Measurements from ENCODE around the gene NTM. TPM values are rescaled to one million over a fixed set of nuclear protein-coding genes. Genes with fewer than 3 reads are reported as not detected.

NTM gene
- total and polyA plus RNA-seq, 2 of the 8 experiments (the other 6 are each of a cell fraction or from before 2014, with no cell fraction given), result 13.4 to 20.0 TPM

- H3K9ac ChIP-seq (replicated peaks in 1 of 4; ENCODE audit: extremely low read depth in 1 of 4, low read depth in 3 of 4, low read length in 3 of 4), result no peak overlapping the region
- ChIA-PET CTCF (ENCODE audit: partially characterized antibody) (interaction anchor here (0.6 to 3.0 kb wide), 8 partner anchors 14 to 449 kb away, joined by 3 to 14 read pairs (median 3); no protein-coding TSS in a partner anchor), POLR2A (ENCODE audit: partially characterized antibody) (interaction anchor here (0.9 to 1.5 kb wide), 2 partner anchors 27 to 112 kb away, joined by 3 to 5 read pairs; no protein-coding TSS in a partner anchor)
- no peak overlapping the region for H2BK20ac ChIP-seq (ENCODE audit: low read length)
- no peak overlapping the region for H3K18ac ChIP-seq (ENCODE audit: extremely low read depth, low read length)
- H3K4me3 ChIP-seq (ENCODE audit: extremely low read depth in 1 of 4, insufficient read depth in 2 of 4, low read depth in 3 of 4, low read length in 4 of 4), result no peak overlapping the region
- H3K79me1 ChIP-seq (ENCODE audit: low read depth, low read length), result no peaks in the 10 kb centered on the region
- H3K36me3 ChIP-seq (ENCODE audit: control insufficient read depth in 2 of 4, insufficient read depth in 4 of 4, low read length in 3 of 4), result no peaks in the 10 kb centered on the region
- no peaks in the 10 kb centered on the region for H3K4me1 ChIP-seq (replicated peaks in 1 of 4; ENCODE audit: control insufficient read depth in 3 of 4, insufficient read depth in 4 of 4, low read length in 3 of 4)
- H3K14ac ChIP-seq (ENCODE audit: insufficient read length), result no peak overlapping the region
- no peak for DNase-seq (ENCODE audit: low read depth in 1 of 2, low spot score in 2 of 2)
- H3K27ac ChIP-seq (ENCODE audit: low read depth, low read length), result no peak overlapping the region
- no peak overlapping the region for H2BK12ac ChIP-seq (ENCODE audit: low read depth, low read length)
- TF ChIP-seq HDAC2 (IDR thresholded peaks at IDR 0.05; ENCODE audit: borderline replicate concordance in 1 of 2, low read depth in 2 of 2, low read length in 2 of 2) (no peak), CHD2 (IDR thresholded peaks at IDR 0.05; ENCODE audit: low read length) (no peak), POLR2A (IDR thresholded peaks at IDR 0.05; ENCODE audit: control extremely low read depth in 1 of 2, low read depth in 2 of 2, low read length in 2 of 2) (no peak), SP1 (IDR thresholded peaks at IDR 0.05; ENCODE audit: low read depth, low read length) (no peak), KDM4A (IDR thresholded peaks at IDR 0.05; ENCODE audit: low read depth, low read length, severe bottlenecking) (no peak), EP300 (IDR thresholded peaks at IDR 0.05; ENCODE audit: borderline replicate concordance in 1 of 2, low read depth in 2 of 2, low read length in 2 of 2) (no peak), POLR2AphosphoS5 (IDR thresholded peaks at IDR 0.05; ENCODE audit: low read depth, low read length) (no peak), POU5F1 (IDR thresholded peaks at IDR 0.05; ENCODE audit: low read depth, low read length) (no peak), SIRT6 (IDR thresholded peaks at IDR 0.05; ENCODE audit: low read length) (no peak), SP4 (IDR thresholded peaks at IDR 0.05; ENCODE audit: low read length) (no peak), PHF8 (conservative IDR thresholded peaks at IDR 0.05; ENCODE audit: low read depth, low read length) (no peak)
- no peaks in the 10 kb centered on the region for H3K79me2 ChIP-seq (ENCODE audit: control insufficient read depth in 1 of 2, insufficient read depth in 2 of 2, low read length in 2 of 2)
- no peaks in the 10 kb centered on the region for H4K20me1 ChIP-seq (replicated peaks in 1 of 2; ENCODE audit: control insufficient read depth in 1 of 2, insufficient read depth in 2 of 2, low read length in 2 of 2)
- H2BK120ac ChIP-seq (replicated peaks; ENCODE audit: low read depth, low read length), result no peak overlapping the region
- H3K4ac ChIP-seq (replicated peaks; ENCODE audit: insufficient read length, low read depth, low read length), result no peak overlapping the region
- no peak overlapping the region; the same call in 1 of the 2 replicates for H4K8ac ChIP-seq (ENCODE audit: extremely low read depth, insufficient read depth, low read length)
- no peak overlapping the region for H4K91ac ChIP-seq (replicated peaks; ENCODE audit: insufficient read length, low read length)
- H3K23me2 ChIP-seq (ENCODE audit: low read depth, low read length), result no peaks in the 10 kb centered on the region
- no peak overlapping the region for H4K5ac ChIP-seq (ENCODE audit: insufficient read length, low read depth, low read length)
- H2BK15ac ChIP-seq (ENCODE audit: low read length), result no peak overlapping the region
- H2AK5ac ChIP-seq (ENCODE audit: low read depth, low read length), result no peak overlapping the region
- FAIRE-seq, result no peak
- no peaks in the 10 kb centered on the region for H3K9me3 ChIP-seq (ENCODE audit: insufficient read depth in 2 of 2, low read depth in 1 of 2, low read length in 1 of 2)
- no peak overlapping the region for H3K56ac ChIP-seq (replicated peaks; ENCODE audit: insufficient read length, low read depth, low read length)
- 86% methylated on average over 4 of the region's 4 CpGs; no CpG with 5 or more reads in 1 of the 2 experiments for WGBS, 2 experiments (ENCODE audit: extremely low coverage in 1 of 2, insufficient coverage in 1 of 2, insufficient read length in 1 of 2, insufficient replicate concordance in 2 of 2, low coverage in 1 of 2, low lambda C conversion rate in 2 of 2, missing lambda C conversion rate in 1 of 2)
- H3K4me2 ChIP-seq (ENCODE audit: insufficient read depth in 1 of 2, low read depth in 2 of 2, low read length in 2 of 2), result no peak overlapping the region
- no peak overlapping the region for H2BK5ac ChIP-seq (ENCODE audit: low read depth, low read length)
- no peak overlapping the region for H3K23ac ChIP-seq (ENCODE audit: insufficient read length)
- no peak overlapping the region for H2AFZ ChIP-seq (ENCODE audit: low read length)
- H3K27me3 ChIP-seq (replicated peaks in 1 of 4; ENCODE audit: control insufficient read depth in 3 of 4, extremely low read depth in 1 of 4, insufficient read depth in 3 of 4, low read length in 3 of 4), result 0 out of 7 replicates have a peak, but pooled peaks cover 0 to 2% (median 0%) of the 10 kb centered on the region in 4 experiments
These were observed 5.0 kb upstream of the NTM start for GRCh38 chr11:131365329-131365930.
